AG04450 (cell line): ENCODE measurements around the gene EPHB2. TPM values are rescaled to one million over a fixed set of nuclear protein-coding genes. Genes with fewer than 3 reads are reported as not detected.

Experiments used
- CTCF ChIA-PET: fragments of 300-600, 350-600 bp; formaldehyde crosslinking; extraction: SDS; loops from one replicate; lab custom pipeline; 2022; ENCODE audit warnings: antibody characterized with exemption, inconsistent platforms; lab: Charles Lee
- POLR2A ChIA-PET: fragments of 350-600 bp; formaldehyde crosslinking; extraction: SDS; loops from one replicate; lab custom pipeline; 2021; ENCODE audit warnings: antibody characterized with exemption, inconsistent platforms; lab: Yijun Ruan, JAX
- DNase-seq: peaks from one replicate; pipeline ENCODE4 v3.0.0-alpha.2; 2011; ENCODE audit warnings: low read depth, low spot score
- H3K27ac ChIP-seq: one replicate; pipeline ENCODE4 v1.5.1; 2012; ENCODE audit warnings: low read depth, low read length, control low read depth
- H3K27me3 ChIP-seq: one replicate; pipeline ENCODE4 v1.6.0; 2012; ENCODE audit warnings: low read length; ENCODE audit not compliant: control insufficient read depth, insufficient read depth
- H3K4me3 ChIP-seq: 2 replicates; pipeline ENCODE4 v1.5.1; 2011; ENCODE audit warnings: mild to moderate bottlenecking, low read depth, low read length, control low read depth
- H3K9me3 ChIP-seq: 2 replicates; pipeline ENCODE4 v1.5.1; 2012; ENCODE audit warnings: low read length; ENCODE audit not compliant: control insufficient read depth, insufficient read depth
- polyA plus RNA-seq: library from polyadenylated mRNA; depleted of rRNA; stranded (reverse); fragments of >200 nt; gene quantifications from 2 replicates; pipeline ENCODE4 v1.2.3, GENCODE V29; 2011
- TF ChIP-seq, protein P1 (sequence below): IDR thresholded peaks from 2 replicates; pipeline ENCODE4 v1.5.1; 2011; ENCODE audit warnings: low read depth, low read length, control low read depth, inconsistent platforms

The EPHB2 gene
- polyA plus RNA-seq, 1 experiment: 30.9 TPM

DNA sequence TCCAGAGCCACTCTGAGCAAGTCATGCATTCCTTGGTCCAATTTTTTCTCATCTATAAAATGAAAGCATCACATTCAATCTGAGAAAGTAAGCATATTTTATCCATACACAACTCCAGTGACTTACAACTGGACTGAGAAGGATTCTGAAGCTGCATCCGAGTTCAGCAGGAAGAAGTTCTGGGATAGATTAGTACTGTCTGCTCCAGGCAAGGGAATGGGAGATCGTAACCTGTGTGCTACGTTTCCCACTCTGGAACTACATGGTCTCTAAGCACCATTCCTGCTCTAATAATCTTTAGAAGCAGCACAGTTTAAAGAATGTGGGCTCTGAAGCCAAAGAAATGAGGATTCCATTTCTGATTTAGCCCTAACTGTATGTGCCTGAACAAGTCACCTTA, 182.7 kb downstream of the EPHB2 start:
- TF ChIP-seq, protein P1, sequence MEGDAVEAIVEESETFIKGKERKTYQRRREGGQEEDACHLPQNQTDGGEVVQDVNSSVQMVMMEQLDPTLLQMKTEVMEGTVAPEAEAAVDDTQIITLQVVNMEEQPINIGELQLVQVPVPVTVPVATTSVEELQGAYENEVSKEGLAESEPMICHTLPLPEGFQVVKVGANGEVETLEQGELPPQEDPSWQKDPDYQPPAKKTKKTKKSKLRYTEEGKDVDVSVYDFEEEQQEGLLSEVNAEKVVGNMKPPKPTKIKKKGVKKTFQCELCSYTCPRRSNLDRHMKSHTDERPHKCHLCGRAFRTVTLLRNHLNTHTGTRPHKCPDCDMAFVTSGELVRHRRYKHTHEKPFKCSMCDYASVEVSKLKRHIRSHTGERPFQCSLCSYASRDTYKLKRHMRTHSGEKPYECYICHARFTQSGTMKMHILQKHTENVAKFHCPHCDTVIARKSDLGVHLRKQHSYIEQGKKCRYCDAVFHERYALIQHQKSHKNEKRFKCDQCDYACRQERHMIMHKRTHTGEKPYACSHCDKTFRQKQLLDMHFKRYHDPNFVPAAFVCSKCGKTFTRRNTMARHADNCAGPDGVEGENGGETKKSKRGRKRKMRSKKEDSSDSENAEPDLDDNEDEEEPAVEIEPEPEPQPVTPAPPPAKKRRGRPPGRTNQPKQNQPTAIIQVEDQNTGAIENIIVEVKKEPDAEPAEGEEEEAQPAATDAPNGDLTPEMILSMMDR: no peak
- no peaks in the 10 kb centered on the region for H3K27me3 ChIP-seq
- H3K9me3 ChIP-seq: peaks cover 3% of the 10 kb centered on the region; the same call in 1 of the 2 replicates
- no peak overlapping the region for H3K4me3 ChIP-seq
- DNase-seq: no peak
- ChIA-PET CTCF (no interaction called here), POLR2A (no interaction called here)
- no peak overlapping the region for H3K27ac ChIP-seq

DNA sequence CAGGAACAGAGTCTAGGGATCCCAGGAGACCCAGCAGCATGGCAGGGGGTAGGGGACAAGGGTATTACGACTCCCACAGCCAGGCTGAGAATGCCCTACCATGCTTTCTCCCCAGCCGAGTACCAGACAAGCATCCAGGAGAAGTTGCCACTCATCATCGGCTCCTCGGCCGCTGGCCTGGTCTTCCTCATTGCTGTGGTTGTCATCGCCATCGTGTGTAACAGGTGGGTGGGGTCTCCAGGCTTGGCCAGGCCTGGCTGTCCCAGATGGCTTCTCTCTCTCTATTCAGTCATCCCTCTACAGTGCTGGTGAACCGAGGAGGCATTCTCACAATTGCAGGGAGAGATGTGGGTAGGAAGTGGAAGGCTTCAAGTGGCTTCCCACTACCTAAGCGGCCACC, 184.7 kb downstream of the EPHB2 start:
- H3K27ac ChIP-seq: no peak overlapping the region
- no peak for DNase-seq
- ChIA-PET CTCF (no interaction called here), POLR2A (no interaction called here)
- H3K27me3 ChIP-seq: no peaks in the 10 kb centered on the region
- H3K9me3 ChIP-seq: peaks cover 3% of the 10 kb centered on the region; the same call in 1 of the 2 replicates
- TF ChIP-seq, protein P1: no peak
- H3K4me3 ChIP-seq: no peak overlapping the region

DNA sequence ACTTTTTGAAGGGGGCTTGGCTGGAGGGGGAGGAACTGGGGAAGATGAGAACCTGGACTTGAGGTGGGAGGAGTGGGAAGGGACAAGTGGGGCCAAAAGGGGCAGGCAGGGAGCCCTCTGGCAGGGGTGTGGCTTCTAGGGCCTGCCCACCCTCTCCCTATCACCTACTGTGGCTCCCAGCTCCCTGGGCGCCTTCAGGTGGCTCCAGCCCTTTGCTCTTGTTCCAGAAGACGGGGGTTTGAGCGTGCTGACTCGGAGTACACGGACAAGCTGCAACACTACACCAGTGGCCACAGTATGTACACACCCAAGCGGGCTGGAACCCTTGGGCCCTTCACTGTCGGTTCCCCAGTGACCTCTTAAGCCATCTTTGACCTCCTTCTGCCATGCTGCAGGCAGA, 185.5 kb downstream of the EPHB2 start:
- POLR2A ChIA-PET: no interaction called here

DNA sequence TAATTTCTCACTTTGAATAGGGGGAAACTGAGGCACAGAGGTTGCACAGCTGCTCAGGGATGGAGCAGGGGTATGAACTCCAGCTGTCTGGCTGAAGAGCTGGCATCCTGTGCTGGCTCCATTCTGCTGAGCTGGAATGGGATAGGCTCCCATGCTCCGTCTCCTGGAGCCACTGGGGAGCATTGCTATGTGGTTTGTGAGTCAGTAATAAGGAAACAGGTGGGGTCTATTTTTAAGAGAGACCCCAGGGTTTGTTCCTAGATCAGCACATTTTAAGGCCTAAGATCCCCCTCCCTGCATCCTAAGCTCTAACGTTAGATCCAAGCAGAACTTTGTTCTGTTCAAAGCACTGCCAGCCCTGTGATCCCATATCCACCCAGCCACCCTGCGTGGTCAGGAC, 189.8 kb downstream of the EPHB2 start:
- H3K9me3 ChIP-seq: no peaks in the 10 kb centered on the region
- no peaks in the 10 kb centered on the region for H3K27me3 ChIP-seq
- TF ChIP-seq, protein P1: no peak
- ChIA-PET CTCF (interaction anchor here (1.0 kb wide), 1 partner anchor 30 kb away, joined by 3 read pairs; no protein-coding TSS in a partner anchor), POLR2A (no interaction called here)
- no peak for DNase-seq
- no peak overlapping the region for H3K4me3 ChIP-seq
- no peak overlapping the region for H3K27ac ChIP-seq

More for the DNA sequence above, 185.5 kb downstream of the EPHB2 start:
- DNase-seq: no peak
- H3K4me3 ChIP-seq: no peak overlapping the region
- CTCF ChIA-PET: no interaction called here
- peaks cover 3% of the 10 kb centered on the region; the same call in 1 of the 2 replicates for H3K9me3 ChIP-seq
- TF ChIP-seq, protein P1: no peak
- no peaks in the 10 kb centered on the region for H3K27me3 ChIP-seq
- H3K27ac ChIP-seq: no peak overlapping the region

DNA sequence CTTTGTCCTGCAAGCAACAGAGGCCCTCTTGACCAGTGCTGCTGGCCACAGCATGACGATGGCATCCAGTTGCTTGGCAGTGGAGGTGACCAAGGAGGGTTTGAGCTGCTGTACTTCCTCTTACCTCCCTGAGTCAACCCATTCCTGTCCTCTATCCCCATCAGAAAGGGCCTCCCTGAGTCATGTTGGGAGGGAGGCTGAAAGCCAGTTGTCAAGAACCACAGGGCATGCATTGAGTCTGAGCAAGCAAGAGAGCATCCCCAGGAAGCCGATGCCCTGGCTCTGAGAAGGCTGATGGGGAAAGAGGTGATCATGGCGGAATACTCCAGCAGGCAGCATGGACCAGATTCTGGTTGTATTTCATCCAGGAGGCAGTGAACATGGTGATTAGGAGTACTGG, 192.5 kb downstream of the EPHB2 start:
- CTCF ChIA-PET: no interaction called here
- TF ChIP-seq, protein P1: no peak
- POLR2A ChIA-PET: no interaction called here
- no peaks in the 10 kb centered on the region for H3K27me3 ChIP-seq
- DNase-seq: no peak
- H3K4me3 ChIP-seq: no peak overlapping the region
- no peak overlapping the region for H3K27ac ChIP-seq
- no peaks in the 10 kb centered on the region for H3K9me3 ChIP-seq
